GM23338 (cell line): ENCODE measurements around the gene CCDC179. TPM values are rescaled to one million over a fixed set of nuclear protein-coding genes. Genes with fewer than 3 reads are reported as not detected.

Source experiments
- ATAC-seq: fragments of 200-7000 bp; cut with Tn5 transposase; 3 replicates; pipeline ENCODE4 v1.9.1; 2020
- DNase-seq: peaks from one replicate; pipeline ENCODE4 v3.0.0-alpha.2; 2015; ENCODE audit warnings: low spot score
- H2AFZ ChIP-seq: fragments of 200-600 bp; sonication (generic); 2 replicates; pipeline ENCODE4 v1.8.0; 2016; ENCODE audit warnings: antibody characterized with exemption, mild to moderate bottlenecking, moderate library complexity
- H3F3A ChIP-seq: fragments of 200-600 bp; sonication (generic); replicated peaks from 2 replicates; pipeline ENCODE4 v1.8.0; 2017; ENCODE audit warnings: antibody characterized with exemption, mixed run types, low read depth
- H3K27ac ChIP-seq: fragments of 200-600 bp; sonication (generic); 2 replicates; pipeline ENCODE4 v1.6.1; 2016; ENCODE audit warnings: low read depth
- H3K27me3 ChIP-seq: fragments of 200-600 bp; sonication (generic); 2 replicates; pipeline ENCODE4 v1.8.0; 2016; ENCODE audit warnings: mild to moderate bottlenecking, mixed run types, moderate library complexity; ENCODE audit not compliant: insufficient read depth
- H3K36me3 ChIP-seq: fragments of 200-600 bp; sonication (generic); 2 replicates; pipeline ENCODE4 v1.8.0; 2016; ENCODE audit warnings: mild to moderate bottlenecking; ENCODE audit not compliant: insufficient read depth
- H3K4me1 ChIP-seq: fragments of 200-600 bp; sonication (generic); 2 replicates; pipeline ENCODE4 v1.8.0; 2016; ENCODE audit warnings: mild to moderate bottlenecking, moderate library complexity; ENCODE audit not compliant: insufficient read depth
- H3K4me2 ChIP-seq: fragments of 200-600 bp; sonication (generic); 2 replicates; pipeline ENCODE4 v1.7.1; 2017; ENCODE audit warnings: mixed run types
- H3K4me3 ChIP-seq: fragments of 200-600 bp; sonication (generic); 2 replicates; pipeline ENCODE4 v1.6.1; 2016; ENCODE audit warnings: mixed run types
- H3K79me2 ChIP-seq: fragments of 200-600 bp; sonication (generic); replicated peaks from 2 replicates; pipeline ENCODE4 v1.8.0; 2017; ENCODE audit warnings: mild to moderate bottlenecking; ENCODE audit not compliant: insufficient read depth
- H3K9me2 ChIP-seq: fragments of 200-600 bp; sonication (generic); 2 replicates; pipeline ENCODE4 v1.8.0; 2017; ENCODE audit not compliant: insufficient read depth
- H4K20me1 ChIP-seq: fragments of 200-600 bp; sonication (generic); replicated peaks from 2 replicates; pipeline ENCODE4 v1.8.0; 2017; ENCODE audit warnings: mild to moderate bottlenecking; ENCODE audit not compliant: insufficient read depth
- H3K27ac Mint-ChIP-seq: 2 replicates; pipeline ENCODE4 v1.8.0; 2020; ENCODE audit warnings: inconsistent platforms, mild to moderate bottlenecking, moderate library complexity, mixed read lengths
- H3K27me3 Mint-ChIP-seq: 3 replicates; pipeline ENCODE4 v1.8.0; 2022; ENCODE audit warnings: low read depth, mild to moderate bottlenecking, moderate library complexity, mixed read lengths, inconsistent platforms; ENCODE audit not compliant: insufficient read depth, poor library complexity
- H3K36me3 Mint-ChIP-seq: 3 replicates; pipeline ENCODE4 v1.8.0; 2021; ENCODE audit warnings: low read depth, mild to moderate bottlenecking, inconsistent platforms, moderate library complexity, mixed read lengths
- H3K4me1 Mint-ChIP-seq: 3 replicates; pipeline ENCODE4 v1.8.0; 2020; ENCODE audit warnings: mild to moderate bottlenecking, inconsistent platforms, mixed read lengths
- H3K4me3 Mint-ChIP-seq: 3 replicates; pipeline ENCODE4 v1.8.0; 2021; ENCODE audit warnings: moderate library complexity, mild to moderate bottlenecking, inconsistent platforms, mixed read lengths
- H3K9me3 Mint-ChIP-seq: 3 replicates; pipeline ENCODE4 v1.8.0; 2020; ENCODE audit warnings: moderate library complexity, mild to moderate bottlenecking, inconsistent platforms, mixed read lengths
- CREB1 ChIP-seq: fragments of 250-450 bp; sonication (Bioruptor Pico); IDR thresholded peaks from 2 replicates; pipeline ENCODE4 v1.5.0; 2020; ENCODE audit warnings: low read depth, mild to moderate bottlenecking, moderate library complexity
- ETS1 ChIP-seq: IDR thresholded peaks from 2 replicates; pipeline ENCODE4 v1.6.1; 2016; ENCODE audit warnings: antibody characterized with exemption
- EZH2 ChIP-seq: fragments of 200-600 bp; sonication (generic); IDR thresholded peaks from one replicate; pipeline ENCODE4 v1.8.0; 2017; ENCODE audit warnings: antibody characterized with exemption, mild to moderate bottlenecking, low read depth; ENCODE audit not compliant: unreplicated experiment
- EZH2phosphoT487 ChIP-seq: fragments of 200-600 bp; sonication (generic); IDR thresholded peaks from one replicate; pipeline ENCODE4 v1.8.1; 2018; ENCODE audit warnings: antibody characterized with exemption; ENCODE audit not compliant: unreplicated experiment
- JUNB ChIP-seq: IDR thresholded peaks from one replicate; pipeline ENCODE4 v1.6.1; 2016; ENCODE audit warnings: antibody characterized with exemption; ENCODE audit not compliant: unreplicated experiment
- POLR2AphosphoS5 ChIP-seq: IDR thresholded peaks from 2 replicates; pipeline ENCODE4 v1.6.1; 2016; ENCODE audit warnings: antibody characterized with exemption, low read depth
- ZNF114 ChIP-seq: fragments of 250-450 bp; sonication (Bioruptor Pico); IDR thresholded peaks from 2 replicates; pipeline ENCODE4 v1.5.0; 2020; ENCODE audit warnings: mild to moderate bottlenecking, moderate library complexity
- ZNF331 ChIP-seq: fragments of 250-450 bp; sonication (Bioruptor Pico); IDR thresholded peaks from 2 replicates; pipeline ENCODE4 v1.5.0; 2020; ENCODE audit warnings: low read depth, mild to moderate bottlenecking, moderate library complexity
- ZNF462 ChIP-seq: fragments of 250-450 bp; sonication (Bioruptor Pico); IDR thresholded peaks from 2 replicates; pipeline ENCODE4 v1.5.0; 2020; ENCODE audit warnings: mild to moderate bottlenecking, moderate library complexity
- polyA plus RNA-seq: library from polyadenylated mRNA; unstranded; fragments of >200 nt; fragmentation: Nextera tagmentation; extraction: Ambion mirVana; gene quantifications from 2 replicates; pipeline ENCODE4 v1.2.1, GENCODE V29; 2016
- total RNA-seq: library from RNA; depleted of rRNA; stranded (reverse); fragments of >200 nt; shearing (Covaris generic); gene quantifications from 2 replicates; pipeline ENCODE4 v1.2.3, GENCODE V29; 2014

CCDC179 gene
- total and polyA plus RNA-seq, 2 experiments from 2014 or later: not detected

DNA sequence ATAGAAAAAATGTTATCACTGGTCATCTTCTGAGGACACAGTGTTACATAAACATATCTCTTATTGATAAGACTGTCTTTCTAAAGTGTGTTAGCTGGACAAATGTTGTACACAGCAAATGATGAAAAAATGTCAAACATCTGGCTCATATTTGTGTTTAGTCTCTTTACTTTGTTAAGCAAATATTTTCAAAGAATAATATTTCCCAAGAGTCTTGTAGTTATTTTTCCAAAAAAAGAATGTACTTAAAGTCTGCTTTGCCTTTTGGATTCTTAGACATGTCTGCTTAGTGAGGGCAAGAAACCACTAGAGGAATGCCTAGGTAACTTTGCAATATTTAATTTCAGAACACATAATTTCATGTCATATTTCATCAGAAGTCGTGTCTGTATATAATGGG, 23.9 kb upstream of the CCDC179 start:
- Histone ChIP-seq H4K20me1 (no peaks in the 10 kb centered on the region), H3K27me3 (no peaks in the 10 kb centered on the region), H3K4me3 (no peak overlapping the region), H2AFZ (no peak overlapping the region), H3F3A (no peaks in the 10 kb centered on the region), H3K9me2 (no peaks in the 10 kb centered on the region), H3K4me1 (0 out of 2 replicates have a peak, but pooled peaks cover 5% of the 10 kb centered on the region), H3K27ac (no peak overlapping the region), H3K79me2 (no peaks in the 10 kb centered on the region), H3K4me2 (no peak overlapping the region), H3K36me3 (no peaks in the 10 kb centered on the region)
- TF ChIP-seq ZNF331 (CRISPR knock-in tag): no peak
- TF ChIP-seq CREB1 (CRISPR knock-in tag): no peak
- TF ChIP-seq ETS1: no peak
- no peak for DNase-seq
- no peaks in the 10 kb centered on the region for H3K27me3 Mint-ChIP-seq
- peaks cover 2% of the 10 kb centered on the region; the same call in 2 of the 3 replicates for H3K4me1 Mint-ChIP-seq
- no peak overlapping the region for H3K27ac Mint-ChIP-seq
- H3K4me3 Mint-ChIP-seq: no peak overlapping the region
- no peaks in the 10 kb centered on the region for H3K36me3 Mint-ChIP-seq
- no peak for ATAC-seq
- H3K9me3 Mint-ChIP-seq: no peaks in the 10 kb centered on the region

GRCh38 chr11:22879630-22880029, 19.4 kb upstream of the CCDC179 start:
- Histone ChIP-seq H3K27ac (no peak overlapping the region), H3K27me3 (no peaks in the 10 kb centered on the region), H3K4me1 (peaks cover 12% of the 10 kb centered on the region), H2AFZ (no peak overlapping the region), H3K9me2 (no peaks in the 10 kb centered on the region), H3K36me3 (no peaks in the 10 kb centered on the region), H3K4me2 (no peak overlapping the region), H3F3A (no peaks in the 10 kb centered on the region), H4K20me1 (no peaks in the 10 kb centered on the region), H3K79me2 (no peaks in the 10 kb centered on the region), H3K4me3 (no peak overlapping the region)
- DNase-seq (no peak), ATAC-seq (no peak)
- H3K27me3 Mint-ChIP-seq: no peaks in the 10 kb centered on the region
- no peaks in the 10 kb centered on the region for H3K36me3 Mint-ChIP-seq
- no peak overlapping the region for H3K4me3 Mint-ChIP-seq
- no peaks in the 10 kb centered on the region for H3K9me3 Mint-ChIP-seq
- no peak for TF ChIP-seq POLR2AphosphoS5
- no peak overlapping the region for H3K27ac Mint-ChIP-seq
- H3K4me1 Mint-ChIP-seq: peaks cover 3% of the 10 kb centered on the region; the same call in 1 of the 3 replicates

- no peak overlapping the region for H3K27ac Mint-ChIP-seq
- ATAC-seq: no peak
- H2AFZ ChIP-seq: no peak overlapping the region
- H3K36me3 Mint-ChIP-seq: no peaks in the 10 kb centered on the region
- no peak overlapping the region for H3K4me3 ChIP-seq
- H3K4me1 Mint-ChIP-seq: peaks cover 3% of the 10 kb centered on the region; the same call in 1 of the 3 replicates
- no peak overlapping the region for H3K27ac ChIP-seq
- no peaks in the 10 kb centered on the region for H3K79me2 ChIP-seq
- peaks cover 12% of the 10 kb centered on the region for H3K4me1 ChIP-seq
- no peaks in the 10 kb centered on the region for H3F3A ChIP-seq
- H3K9me2 ChIP-seq: no peaks in the 10 kb centered on the region
- no peak overlapping the region for H3K4me3 Mint-ChIP-seq
- H4K20me1 ChIP-seq: no peaks in the 10 kb centered on the region
- no peak overlapping the region for H3K4me2 ChIP-seq
- H3K27me3 ChIP-seq: no peaks in the 10 kb centered on the region
- H3K9me3 Mint-ChIP-seq: no peaks in the 10 kb centered on the region
- H3K36me3 ChIP-seq: no peaks in the 10 kb centered on the region
- no peaks in the 10 kb centered on the region for H3K27me3 Mint-ChIP-seq
- no peak for DNase-seq
- TF ChIP-seq ETS1 (no peak), ZNF462 (CRISPR knock-in tag) (no peak), POLR2AphosphoS5 (no peak), CREB1 (CRISPR knock-in tag) (no peak), ZNF114 (CRISPR knock-in tag) (no peak), EZH2phosphoT487 (no peak), EZH2 (no peak), JUNB (no peak)
Measured at GRCh38 chr11:22878604-22879003, 18.3 kb upstream of the CCDC179 start.
